Endodermal cell (in vitro differentiated cells): ENCODE measurements around the gene PCID2. TPM values are rescaled to one million over a fixed set of nuclear protein-coding genes. Genes with fewer than 3 reads are reported as not detected.
A peak's percentile ranks its signal among the peaks of the same experiment; 100 is the strongest.

Source experiments
- DNase-seq: peaks from one replicate; pipeline ENCODE4 v3.0.0-alpha.2; 2017
- H3K27ac ChIP-seq: 2 replicates; pipeline ENCODE4 v1.5.1; 2013; ENCODE audit warnings: mild to moderate bottlenecking, low read depth, low read length, moderate library complexity
- H3K27me3 ChIP-seq: 2 replicates; pipeline ENCODE4 v1.6.1; 2013; ENCODE audit warnings: mild to moderate bottlenecking, low read length, moderate library complexity; ENCODE audit not compliant: insufficient read depth, control insufficient read depth, poor library complexity, severe bottlenecking
- H3K36me3 ChIP-seq: 2 replicates; pipeline ENCODE4 v1.7.0; 2013; ENCODE audit warnings: mild to moderate bottlenecking, low read length, moderate library complexity; ENCODE audit not compliant: control insufficient read depth, insufficient read depth
- H3K4me1 ChIP-seq: one replicate; pipeline ENCODE4 v1.7.0; 2013; ENCODE audit warnings: low read length; ENCODE audit not compliant: control insufficient read depth, insufficient read depth
- H3K4me3 ChIP-seq: 2 replicates; pipeline ENCODE4 v1.5.1; 2013; ENCODE audit warnings: mild to moderate bottlenecking, low read length, moderate library complexity
- H3K9ac ChIP-seq: 2 replicates; pipeline ENCODE4 v1.6.1; 2013; ENCODE audit warnings: mild to moderate bottlenecking, low read length, moderate library complexity; ENCODE audit not compliant: poor library complexity, severe bottlenecking; ENCODE audit errors: extremely low read depth
- H3K9me3 ChIP-seq: 2 replicates; pipeline ENCODE4 v1.6.1; 2013; ENCODE audit warnings: mild to moderate bottlenecking, low read length, moderate library complexity; ENCODE audit not compliant: control insufficient read depth
- H3K27ac Mint-ChIP-seq: 2 replicates; pipeline ENCODE4 v1.8.0; 2020; ENCODE audit warnings: mixed read lengths
- H3K27me3 Mint-ChIP-seq: 2 replicates; pipeline ENCODE4 v1.8.0; 2021; ENCODE audit warnings: mild to moderate bottlenecking, mixed read lengths; ENCODE audit not compliant: insufficient read depth
- H3K36me3 Mint-ChIP-seq: 2 replicates; pipeline ENCODE4 v1.8.0; 2020; ENCODE audit warnings: low read depth, mixed read lengths
- H3K4me1 Mint-ChIP-seq: 2 replicates; pipeline ENCODE4 v1.8.0; 2020; ENCODE audit warnings: mixed read lengths
- H3K4me3 Mint-ChIP-seq: 2 replicates; pipeline ENCODE4 v1.8.0; 2020; ENCODE audit warnings: mild to moderate bottlenecking, moderate library complexity, mixed read lengths
- H3K9me3 Mint-ChIP-seq: 2 replicates; pipeline ENCODE4 v1.8.0; 2020; ENCODE audit warnings: mild to moderate bottlenecking, mixed read lengths
- WGBS, 2 experiments: methylation state at CpG; one replicate each; pipeline versions ENCODE4 v1.1.5 to v1.1.7; 2013; ENCODE audit warnings: missing lambda C conversion rate in 2 of 2, mixed read lengths in 1 of 2; ENCODE audit not compliant: insufficient coverage in 1 of 2, insufficient read length in 1 of 2; 5-methylcytosine and 5-hydroxymethylcytosine counted together
- total RNA-seq, 2 donors: library from RNA; stranded (reverse); fragmentation: NEBNext Ultra II Directional in 1 of 2; extraction: Animal tissue kit (Norgen Biotek cat#: 25700) in 1 of 2; gene quantifications; 2 replicates in 1 of 2; 3 replicates in 1 of 2; pipeline ENCODE4 v1.2.1, GENCODE V29; 2021
- TF ChIP-seq, protein P1 (sequence below): fragments of 200-600 bp; sonication (generic); conservative IDR thresholded peaks from 2 replicates; pipeline ENCODE4 v1.5.0; 2021; ENCODE audit warnings: antibody characterized with exemption, mild to moderate bottlenecking

Gene PCID2
- total RNA-seq, 2 donors from 2014 or later: 70.5 to 71.7 TPM

DNA sequence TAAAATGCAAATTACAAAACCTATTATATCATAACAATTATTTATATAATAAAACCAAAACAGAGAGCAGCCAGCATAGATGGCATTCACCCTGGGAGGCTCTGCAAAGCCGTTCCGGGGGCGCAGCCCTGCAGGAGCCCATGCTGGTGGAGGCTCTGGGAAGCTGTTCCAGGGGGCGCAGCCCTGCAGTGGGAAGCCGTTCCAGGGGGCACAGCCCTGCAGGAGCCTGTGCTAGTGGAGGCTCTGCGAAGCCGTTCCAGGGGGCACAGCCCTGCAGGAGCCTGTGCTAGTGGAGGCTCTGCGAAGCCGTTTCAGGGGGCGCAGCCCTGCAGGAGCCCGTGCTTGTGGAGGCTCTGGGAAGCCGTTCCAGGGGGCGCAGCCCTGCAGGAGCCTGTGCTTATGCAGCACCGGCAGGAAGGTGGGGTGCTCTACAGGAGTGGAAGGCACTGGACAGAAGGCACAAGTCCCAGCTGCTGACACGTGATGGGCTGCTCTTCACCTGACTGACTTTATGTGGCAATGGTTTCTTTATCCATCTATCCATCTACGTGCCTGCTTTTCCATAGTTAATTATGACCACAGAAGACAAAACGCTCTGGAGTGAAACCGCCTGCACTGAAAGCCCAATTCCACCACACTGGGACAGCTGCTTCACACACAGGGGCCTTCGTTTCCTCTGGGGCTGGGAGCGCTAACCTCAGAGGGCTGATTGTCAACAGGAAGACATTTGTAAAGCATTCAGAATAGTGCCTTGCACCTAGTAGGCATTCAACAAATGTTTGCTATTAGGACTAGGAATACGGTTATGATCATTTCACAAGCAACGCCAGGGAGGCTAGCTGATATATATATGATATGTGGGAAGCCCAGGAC, 23.7 kb downstream of the PCID2 start:
- no peaks in the 10 kb centered on the region for H3K9me3 ChIP-seq
- H3K36me3 ChIP-seq: peaks cover 87% of the 10 kb centered on the region
- H3K27me3 ChIP-seq: no peaks in the 10 kb centered on the region
- Mint-ChIP-seq H3K4me3 (no peak overlapping the region), H3K27ac (peak overlapping the region; percentile 28), H3K36me3 (peaks cover 76% of the 10 kb centered on the region), H3K9me3 (peaks cover 3% of the 10 kb centered on the region), H3K27me3 (no peaks in the 10 kb centered on the region), H3K4me1 (peaks cover 35% of the 10 kb centered on the region)
- DNase-seq: no peak
- no peak overlapping the region for H3K9ac ChIP-seq
- H3K27ac ChIP-seq: no peak overlapping the region
- 92 to 93% methylated on average over 9 to 22 of the region's 22 CpGs for WGBS, 2 experiments
- no peak overlapping the region for H3K4me3 ChIP-seq
- peaks cover 12% of the 10 kb centered on the region for H3K4me1 ChIP-seq
- TF ChIP-seq, protein P1, sequence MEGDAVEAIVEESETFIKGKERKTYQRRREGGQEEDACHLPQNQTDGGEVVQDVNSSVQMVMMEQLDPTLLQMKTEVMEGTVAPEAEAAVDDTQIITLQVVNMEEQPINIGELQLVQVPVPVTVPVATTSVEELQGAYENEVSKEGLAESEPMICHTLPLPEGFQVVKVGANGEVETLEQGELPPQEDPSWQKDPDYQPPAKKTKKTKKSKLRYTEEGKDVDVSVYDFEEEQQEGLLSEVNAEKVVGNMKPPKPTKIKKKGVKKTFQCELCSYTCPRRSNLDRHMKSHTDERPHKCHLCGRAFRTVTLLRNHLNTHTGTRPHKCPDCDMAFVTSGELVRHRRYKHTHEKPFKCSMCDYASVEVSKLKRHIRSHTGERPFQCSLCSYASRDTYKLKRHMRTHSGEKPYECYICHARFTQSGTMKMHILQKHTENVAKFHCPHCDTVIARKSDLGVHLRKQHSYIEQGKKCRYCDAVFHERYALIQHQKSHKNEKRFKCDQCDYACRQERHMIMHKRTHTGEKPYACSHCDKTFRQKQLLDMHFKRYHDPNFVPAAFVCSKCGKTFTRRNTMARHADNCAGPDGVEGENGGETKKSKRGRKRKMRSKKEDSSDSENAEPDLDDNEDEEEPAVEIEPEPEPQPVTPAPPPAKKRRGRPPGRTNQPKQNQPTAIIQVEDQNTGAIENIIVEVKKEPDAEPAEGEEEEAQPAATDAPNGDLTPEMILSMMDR: no peak

DNA sequence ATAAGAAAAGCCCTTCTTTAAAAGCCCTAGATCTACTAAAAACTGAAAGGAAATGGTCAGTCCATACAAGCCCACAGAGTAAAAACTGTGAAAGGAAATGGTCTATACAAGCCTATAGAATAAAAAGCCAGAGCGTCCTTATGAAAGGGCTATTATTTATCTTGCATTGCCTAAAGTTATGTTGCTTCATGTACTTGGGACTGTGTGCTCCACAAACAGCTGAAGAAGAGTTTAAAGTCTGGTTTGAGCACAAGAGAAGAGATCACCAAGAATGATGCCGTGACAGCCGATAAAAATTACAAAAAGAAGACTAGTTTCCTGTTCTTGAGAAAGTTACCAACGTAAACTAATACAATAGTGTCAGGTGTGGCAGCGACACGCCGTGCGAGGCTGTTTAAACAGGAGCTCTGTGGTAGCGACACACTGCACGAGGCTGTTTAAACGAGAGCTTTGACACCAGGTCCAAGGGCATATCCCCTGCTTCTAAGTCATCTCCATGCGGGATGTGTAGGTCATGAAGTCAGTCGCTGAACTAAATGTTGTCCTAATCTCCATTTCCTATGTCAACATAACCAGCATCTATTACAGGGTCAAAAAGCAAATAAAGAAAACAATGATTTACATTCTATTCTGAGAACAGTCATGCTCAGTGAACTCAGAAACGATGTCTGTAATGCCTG, 24.9 kb downstream of the PCID2 start:
- Mint-ChIP-seq H3K27ac (peak overlapping the region; percentile 42), H3K36me3 (peaks cover 68% of the 10 kb centered on the region), H3K9me3 (no peaks in the 10 kb centered on the region), H3K4me1 (peaks cover 47% of the 10 kb centered on the region), H3K4me3 (no peak overlapping the region), H3K27me3 (no peaks in the 10 kb centered on the region)
- H3K36me3 ChIP-seq: peaks cover 79% of the 10 kb centered on the region
- H3K27ac ChIP-seq: no peak overlapping the region
- no peak overlapping the region for H3K9ac ChIP-seq
- no peaks in the 10 kb centered on the region for H3K9me3 ChIP-seq
- H3K4me1 ChIP-seq: peaks cover 16% of the 10 kb centered on the region
- H3K27me3 ChIP-seq: no peaks in the 10 kb centered on the region
- no peak overlapping the region for H3K4me3 ChIP-seq
- DNase-seq: no peak
- TF ChIP-seq, protein P1: no peak
- 96 to 99% methylated on average over 13 to 14 of the region's 14 CpGs for WGBS, 2 experiments

DNA sequence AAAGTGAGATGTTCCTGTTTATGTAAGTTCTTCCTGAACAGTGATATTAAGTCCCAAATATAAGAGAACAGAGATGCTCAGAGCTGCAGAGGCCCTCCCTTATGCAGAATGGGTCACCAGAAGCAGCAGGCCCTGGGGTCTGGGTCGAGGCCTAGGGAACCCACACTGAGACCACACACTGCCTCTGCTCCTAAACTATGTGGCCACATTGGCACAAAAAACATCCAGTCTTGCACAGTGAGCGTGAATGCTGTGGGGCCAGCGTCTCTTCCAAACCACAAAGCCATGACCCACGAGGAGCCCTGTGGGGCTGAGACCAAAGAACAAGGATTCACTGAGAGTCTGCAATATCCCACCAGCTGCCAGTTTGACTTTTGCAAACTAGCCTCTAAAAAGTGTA, 26.4 kb downstream of the PCID2 start:
- Mint-ChIP-seq H3K27ac (peak overlapping the region; percentile 35), H3K4me3 (no peak overlapping the region), H3K36me3 (peaks cover 65% of the 10 kb centered on the region), H3K9me3 (no peaks in the 10 kb centered on the region), H3K4me1 (peaks cover 56% of the 10 kb centered on the region), H3K27me3 (no peaks in the 10 kb centered on the region)
- no peaks in the 10 kb centered on the region for H3K27me3 ChIP-seq
- peaks cover 78% of the 10 kb centered on the region for H3K36me3 ChIP-seq
- TF ChIP-seq, protein P1: no peak
- no peak overlapping the region for H3K27ac ChIP-seq
- DNase-seq: no peak
- 80 to 94% methylated on average over 3 to 4 of the region's 4 CpGs for WGBS, 2 experiments
- no peaks in the 10 kb centered on the region for H3K9me3 ChIP-seq
- H3K9ac ChIP-seq: no peak overlapping the region
- peaks cover 26% of the 10 kb centered on the region for H3K4me1 ChIP-seq
- H3K4me3 ChIP-seq: no peak overlapping the region
